ENCODE results near the gene NUP210.
A peak's percentile ranks its signal among the peaks of the same experiment; 100 is the strongest.

NUP210 gene

DNA sequence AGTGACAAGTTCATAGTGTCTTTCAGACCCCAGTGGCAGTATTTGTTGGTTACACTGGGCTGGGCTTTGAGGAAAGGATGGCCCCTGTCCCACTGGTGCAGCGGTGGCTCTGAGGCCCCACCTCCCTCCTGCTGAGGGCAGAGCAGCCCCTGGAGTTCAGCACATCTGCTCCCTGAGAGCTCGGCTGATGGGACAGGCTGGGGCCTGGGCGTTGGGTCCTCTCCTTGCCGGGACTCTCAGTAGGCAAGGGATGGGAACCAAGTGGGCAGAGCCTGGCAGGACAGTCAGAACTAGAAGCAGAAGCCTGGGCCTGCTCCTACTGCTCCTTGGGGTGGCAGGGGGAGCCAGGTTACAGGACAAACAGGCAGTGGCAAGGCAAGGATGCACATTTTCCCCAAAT, 114.5 kb downstream of the NUP210 start:
- H3K27ac ChIP-seq, result no peak overlapping the region
- H3K4me3 ChIP-seq, result no peak overlapping the region

DNA sequence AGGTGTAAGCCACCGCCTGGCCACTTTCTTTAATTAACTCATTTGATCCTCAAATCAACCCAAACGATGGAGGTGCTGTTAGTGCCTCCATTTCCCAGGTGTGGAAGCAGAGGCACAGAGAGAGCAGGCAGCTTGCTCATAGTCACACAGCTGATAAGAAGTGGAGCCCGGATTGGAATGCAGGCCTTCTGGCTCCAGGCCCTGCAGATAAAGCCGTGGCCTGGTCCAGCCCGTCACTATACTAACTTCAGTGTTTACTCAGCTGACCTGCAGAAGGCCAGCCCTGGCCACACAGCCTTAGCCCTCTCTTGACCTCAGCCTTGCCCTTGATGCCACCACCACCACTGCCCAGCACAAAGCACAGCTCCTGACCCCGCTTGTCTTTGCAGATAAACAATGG, 116.7 kb downstream of the NUP210 start:
- H3K27ac ChIP-seq, result no peak overlapping the region
- no peak overlapping the region for H3K4me3 ChIP-seq

DNA sequence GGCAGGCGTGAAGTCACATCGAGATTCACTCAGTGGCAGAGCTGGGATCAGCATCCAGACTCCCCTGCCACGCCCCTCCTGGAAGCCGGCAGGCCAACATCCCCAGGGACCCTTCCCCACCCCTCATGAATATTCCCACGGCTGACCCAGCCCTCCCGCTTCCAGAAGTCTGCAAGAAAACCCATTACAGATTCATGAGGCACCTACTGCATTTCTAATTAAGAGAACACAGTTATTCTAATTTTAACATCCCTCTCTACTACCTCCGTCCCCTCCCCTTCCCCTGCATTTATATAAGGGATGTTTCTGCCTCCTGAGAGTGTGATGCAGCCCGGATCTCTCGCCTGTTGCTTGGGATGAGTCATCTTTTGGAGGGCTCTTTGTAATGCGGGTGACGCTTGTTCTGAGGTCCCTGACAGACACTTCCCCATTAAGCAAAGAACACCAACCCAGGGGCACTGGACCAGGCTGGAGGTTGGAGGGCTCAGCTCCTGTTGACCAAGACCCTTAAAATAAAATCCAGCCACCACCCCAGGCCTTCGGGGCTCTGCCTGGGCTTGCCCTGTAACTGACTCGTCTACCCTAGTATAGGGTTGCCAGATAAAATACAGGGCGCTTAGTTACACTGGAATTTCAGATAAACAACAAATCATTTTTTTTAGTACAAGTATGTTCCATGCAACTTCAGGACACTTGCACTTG, 118.7 kb downstream of the NUP210 start:
- Histone ChIP-seq H3K27ac (no peak overlapping the region), H3K4me3 (no peak overlapping the region)

DNA sequence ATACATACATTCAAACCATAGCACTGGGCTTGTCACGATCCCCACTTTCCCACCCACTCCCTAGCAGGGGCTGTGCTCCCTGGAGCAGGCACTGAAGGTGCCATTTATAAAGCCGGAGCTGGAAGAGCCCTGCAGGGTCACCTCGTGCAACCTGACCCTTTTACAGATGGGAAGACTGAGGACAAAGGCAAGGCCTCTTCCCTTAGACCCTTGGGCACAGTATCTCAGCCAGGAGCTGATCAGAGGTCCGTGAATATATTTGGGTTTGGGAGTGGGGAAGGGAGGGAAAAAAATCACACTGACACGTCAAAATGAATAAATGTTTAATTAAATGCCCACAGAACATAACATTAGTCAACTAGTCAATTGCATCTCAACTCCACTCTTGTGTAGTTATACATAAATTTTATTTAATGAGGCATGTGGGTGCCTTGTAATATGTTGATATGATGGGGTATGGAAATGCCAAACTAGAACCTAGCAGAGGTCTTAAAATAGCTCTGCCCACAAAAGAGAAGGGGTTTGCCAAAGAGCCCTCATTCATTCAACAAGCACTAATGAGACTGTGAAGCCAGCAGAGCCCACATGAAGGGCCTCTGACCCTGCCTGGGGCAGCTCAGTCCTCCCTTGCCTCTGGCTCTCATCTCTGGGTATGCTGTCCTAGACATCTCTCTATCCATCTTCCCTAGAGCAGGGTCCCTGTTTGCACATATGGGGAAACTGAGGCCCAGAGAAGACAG, 119.4 kb downstream of the NUP210 start:
- H3K4me3 ChIP-seq, result no peak overlapping the region
- H3K27ac ChIP-seq, result no peak overlapping the region

DNA sequence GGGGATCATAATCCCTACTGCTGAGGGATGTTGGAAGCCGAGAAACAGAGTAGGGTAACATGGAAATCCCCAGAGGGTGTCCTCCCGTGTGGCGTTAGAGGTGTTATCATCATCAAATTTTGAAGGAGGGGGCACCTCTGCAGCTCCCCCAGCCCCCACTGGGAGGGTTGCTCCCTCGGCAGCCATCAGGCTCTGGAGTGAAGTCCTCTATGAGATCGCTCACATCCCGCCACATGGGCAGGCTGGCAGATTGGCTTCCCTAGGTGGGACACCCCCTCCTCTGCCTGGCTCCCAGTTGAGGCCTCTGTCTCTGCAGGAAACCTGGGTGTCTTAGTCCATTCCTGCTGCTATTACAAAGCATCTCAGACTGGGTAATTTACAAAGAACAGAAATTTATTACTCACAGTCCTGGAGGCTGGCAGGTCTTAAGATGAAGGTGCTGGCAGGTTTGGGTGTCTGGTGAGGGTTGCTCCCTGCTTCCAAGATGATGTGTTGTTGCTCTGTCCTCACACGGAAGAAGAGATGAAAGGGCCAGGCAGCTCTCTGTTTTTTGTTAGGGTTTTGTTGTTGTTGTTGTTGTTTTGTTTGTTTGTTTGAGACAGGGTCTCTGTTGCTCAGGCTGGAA, 120.5 kb downstream of the NUP210 start:
- no peak overlapping the region for H3K27ac ChIP-seq
- no peak overlapping the region for H3K4me3 ChIP-seq

DNA sequence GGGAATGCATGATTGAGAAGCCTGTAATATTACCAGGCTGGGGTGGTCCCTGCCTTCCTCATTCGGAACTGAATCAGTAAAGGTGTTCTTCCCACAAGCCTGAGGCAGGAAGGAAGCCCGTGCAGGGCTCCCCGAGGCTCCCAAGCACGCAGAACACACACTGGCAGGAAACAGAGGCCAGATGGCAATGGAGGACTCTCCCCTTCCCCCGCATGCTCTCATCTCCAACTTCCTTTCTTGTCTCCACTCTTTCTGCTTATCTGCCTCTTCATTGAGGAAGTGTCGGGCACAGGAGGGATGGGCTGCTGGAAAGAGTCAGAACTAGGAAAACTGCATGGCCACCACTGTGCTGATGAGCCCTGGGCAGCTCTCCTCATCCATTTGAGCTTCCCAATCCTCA, 123.5 kb downstream of the NUP210 start:
- H3K27ac ChIP-seq, result no peak overlapping the region
- H3K4me3 ChIP-seq, result no peak overlapping the region

DNA sequence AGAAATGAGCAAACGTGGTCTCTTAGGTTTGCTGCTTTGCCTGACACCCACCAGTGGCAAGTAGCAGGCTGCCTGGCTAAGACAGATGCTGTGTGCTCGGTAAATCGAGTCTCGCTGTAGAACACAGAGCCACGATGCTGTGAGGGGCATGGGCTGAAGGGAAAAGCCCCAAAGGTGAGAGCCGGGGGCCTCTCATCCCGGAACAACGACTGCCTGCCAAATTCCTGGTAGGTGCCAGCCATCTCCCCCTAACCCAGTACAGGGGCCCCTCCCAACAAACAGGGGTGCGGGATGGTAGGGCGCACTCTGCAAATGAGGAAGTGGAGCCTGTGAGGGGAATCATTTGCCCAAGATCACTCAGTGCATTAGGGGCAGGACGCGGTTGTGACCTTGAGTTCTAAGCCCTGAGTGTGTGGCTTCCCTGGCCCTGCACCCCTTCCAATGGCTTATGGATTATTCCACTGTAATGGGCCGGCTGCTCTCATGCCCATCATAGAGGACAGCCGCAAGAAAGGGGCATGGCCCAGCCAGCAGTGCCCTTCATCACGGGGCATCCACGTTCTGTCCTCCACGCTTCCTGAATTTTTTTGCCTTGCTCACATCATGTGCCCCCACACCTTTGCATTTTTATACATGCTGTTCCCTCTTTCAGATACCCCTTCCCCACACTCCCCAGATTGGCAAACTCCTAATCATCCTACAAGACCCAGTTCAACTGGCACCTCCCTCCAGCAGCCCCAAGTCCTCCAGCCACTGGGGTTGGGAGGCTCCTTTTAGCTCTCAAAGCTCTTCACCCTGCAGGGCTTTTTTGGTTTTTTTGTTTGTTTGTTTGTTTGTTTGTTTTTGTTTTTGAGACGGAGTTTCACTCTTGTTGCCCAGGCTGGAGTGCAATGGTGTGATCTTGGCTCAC, 125.4 kb downstream of the NUP210 start:
- Histone ChIP-seq H3K4me3 (no peak overlapping the region), H3K27ac (no peak overlapping the region)

DNA sequence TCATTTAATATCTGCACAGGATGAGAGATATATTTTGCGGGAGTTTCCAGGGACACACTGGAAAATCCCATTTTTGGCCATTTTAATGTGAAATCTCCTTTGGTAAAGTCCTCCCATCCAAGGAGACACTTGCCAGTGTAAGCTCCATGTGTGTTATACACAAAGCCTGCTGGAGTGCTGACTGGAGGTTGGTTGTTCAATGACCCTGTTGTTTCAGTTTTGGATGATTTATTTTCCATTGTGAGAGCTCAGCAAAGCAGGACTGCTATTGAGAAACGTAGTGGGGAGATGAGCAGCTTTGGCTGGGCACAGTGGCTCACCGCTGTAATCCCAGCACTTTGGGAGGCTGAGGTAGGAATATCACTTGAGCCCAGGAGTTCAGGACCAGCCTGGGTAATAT, 127.7 kb downstream of the NUP210 start:
- Histone ChIP-seq H3K27ac (no peak overlapping the region), H3K4me3 (no peak overlapping the region)

DNA sequence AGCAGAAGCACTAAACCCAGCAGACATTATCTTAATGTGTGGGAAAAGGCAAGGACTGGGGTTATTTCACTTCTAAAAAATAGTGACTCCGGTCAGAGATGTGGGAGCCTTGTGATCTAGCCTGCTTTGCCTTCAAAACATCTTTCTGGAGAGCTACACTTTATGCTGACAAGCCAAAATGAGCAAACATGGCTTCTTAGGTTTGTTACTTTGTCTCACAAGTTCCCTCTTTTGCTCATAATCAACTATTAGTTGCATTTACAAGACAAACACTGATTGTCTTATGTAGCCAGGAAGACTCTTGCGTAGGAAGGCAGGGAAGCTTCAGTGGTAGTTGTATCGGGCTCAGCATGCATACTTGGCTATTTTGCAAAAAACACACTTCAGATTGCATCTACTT, 129.2 kb downstream of the NUP210 start:
- H3K27ac ChIP-seq, result no peak overlapping the region

DNA sequence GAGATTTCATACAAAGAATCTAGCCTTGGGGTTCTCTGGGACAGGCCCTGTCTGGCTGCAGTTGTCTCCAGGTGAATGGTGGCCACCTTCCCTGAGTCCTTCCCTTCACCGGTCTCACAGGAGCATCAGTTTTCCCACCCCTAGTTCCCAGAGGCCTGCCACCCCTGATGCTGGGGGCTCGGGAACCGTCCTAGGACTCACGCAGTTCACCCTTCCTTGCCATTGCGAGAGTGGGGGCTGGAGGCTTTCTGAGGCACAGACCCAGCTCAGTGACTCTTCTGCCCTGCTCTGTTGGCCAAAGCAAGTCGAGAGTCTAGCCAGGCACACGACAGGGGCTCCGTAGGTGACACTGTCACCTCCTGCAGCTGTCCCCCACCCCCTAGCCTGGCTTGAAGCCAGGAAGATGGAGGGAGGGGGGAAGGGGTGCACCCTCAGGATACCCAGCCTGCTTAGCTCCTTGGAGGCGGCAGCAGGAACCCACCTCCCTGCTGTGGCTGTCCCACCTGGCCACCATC, 130.3 kb downstream of the NUP210 start:
- Histone ChIP-seq H3K27ac (no peak overlapping the region), H3K4me3 (no peak overlapping the region)

More for the DNA sequence above, 129.2 kb downstream of the NUP210 start:
- H3K4me3 ChIP-seq, result no peak overlapping the region

DNA sequence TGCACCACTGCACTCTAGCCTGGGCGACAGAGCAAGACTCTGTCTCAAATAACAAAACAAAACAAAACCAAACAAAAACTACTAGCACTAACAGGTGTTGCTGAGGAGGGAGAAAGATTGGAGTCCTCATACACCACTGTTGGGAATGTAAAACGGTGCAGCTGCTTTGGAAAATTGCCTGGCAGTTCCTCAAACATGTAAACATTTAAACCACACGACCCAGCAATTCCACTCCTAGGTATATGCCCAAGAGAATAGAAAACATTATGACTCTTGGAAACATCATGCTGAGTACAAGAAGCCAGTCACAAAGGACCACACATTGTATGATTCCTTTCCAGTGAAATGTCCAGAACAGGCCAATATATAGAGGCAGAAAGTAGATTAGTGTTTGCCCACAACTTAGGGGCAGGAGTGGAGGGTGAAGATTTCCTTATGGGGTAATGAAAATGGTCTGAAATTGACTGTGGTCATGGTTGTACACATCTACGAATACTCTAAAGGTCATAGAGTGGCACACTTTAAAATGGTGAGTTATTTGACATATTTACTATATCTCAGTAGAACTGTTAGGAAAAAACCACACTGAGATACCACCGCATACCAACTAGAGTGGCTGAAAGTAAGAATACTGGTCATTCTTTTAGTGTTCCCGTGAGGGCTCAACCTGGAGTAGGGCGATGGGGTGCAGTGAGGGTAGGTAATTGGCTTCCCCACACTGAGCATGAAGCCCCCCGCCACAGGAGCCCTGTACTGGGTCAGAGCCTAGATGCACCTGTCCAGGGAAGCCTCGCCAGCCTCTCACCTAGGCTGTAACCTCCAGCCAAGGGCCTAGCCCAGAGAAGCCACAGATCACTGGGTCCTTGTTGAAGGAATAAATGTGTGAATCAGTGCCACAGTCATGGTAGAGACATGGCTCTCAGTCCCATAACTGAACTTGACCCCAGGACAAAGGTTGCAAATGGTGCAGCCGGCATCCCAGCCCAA, 131.1 kb downstream of the NUP210 start:
- Histone ChIP-seq H3K4me3 (no peak overlapping the region), H3K27ac (no peak overlapping the region)

DNA sequence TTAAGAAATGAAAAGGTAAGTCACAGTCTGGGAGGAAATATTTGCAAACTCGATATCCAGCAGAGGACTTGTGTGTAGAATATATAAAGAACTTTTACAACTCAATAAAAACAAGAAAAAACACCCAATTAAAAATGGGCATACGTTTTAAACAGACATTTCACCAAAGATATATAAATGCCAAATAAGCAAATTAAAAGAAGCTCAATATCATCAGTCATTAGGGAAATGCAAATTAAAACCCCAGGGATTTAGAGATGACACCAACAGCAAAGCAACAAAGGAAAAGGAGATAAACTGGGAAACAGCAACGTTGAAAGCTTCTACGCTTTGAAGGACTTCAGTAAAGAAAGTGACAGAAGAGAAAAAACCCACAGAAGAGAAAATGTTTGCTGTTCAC, 132.3 kb downstream of the NUP210 start:
- Histone ChIP-seq H3K27ac (no peak overlapping the region), H3K4me3 (no peak overlapping the region)

DNA sequence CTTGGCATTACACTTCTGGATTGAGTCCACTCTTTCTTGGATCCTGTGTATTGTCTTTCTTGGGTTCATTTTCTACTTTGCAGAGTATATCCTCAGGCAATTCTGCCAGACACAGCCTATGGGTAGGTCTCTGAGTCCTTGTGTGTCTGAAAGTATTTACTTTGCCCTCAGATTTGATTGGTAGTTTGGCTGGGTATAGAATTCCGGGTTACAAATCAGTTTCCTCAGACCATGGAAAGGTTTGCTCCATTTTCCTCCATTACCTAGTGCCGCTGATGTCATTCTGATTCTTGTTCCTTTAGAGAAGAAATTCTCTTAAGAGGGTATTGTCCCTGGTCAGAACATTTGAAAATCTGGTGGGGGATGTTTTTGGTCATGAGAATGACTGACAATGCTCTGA, 133.2 kb downstream of the NUP210 start:
- H3K4me3 ChIP-seq, result no peak overlapping the region
- no peak overlapping the region for H3K27ac ChIP-seq

DNA sequence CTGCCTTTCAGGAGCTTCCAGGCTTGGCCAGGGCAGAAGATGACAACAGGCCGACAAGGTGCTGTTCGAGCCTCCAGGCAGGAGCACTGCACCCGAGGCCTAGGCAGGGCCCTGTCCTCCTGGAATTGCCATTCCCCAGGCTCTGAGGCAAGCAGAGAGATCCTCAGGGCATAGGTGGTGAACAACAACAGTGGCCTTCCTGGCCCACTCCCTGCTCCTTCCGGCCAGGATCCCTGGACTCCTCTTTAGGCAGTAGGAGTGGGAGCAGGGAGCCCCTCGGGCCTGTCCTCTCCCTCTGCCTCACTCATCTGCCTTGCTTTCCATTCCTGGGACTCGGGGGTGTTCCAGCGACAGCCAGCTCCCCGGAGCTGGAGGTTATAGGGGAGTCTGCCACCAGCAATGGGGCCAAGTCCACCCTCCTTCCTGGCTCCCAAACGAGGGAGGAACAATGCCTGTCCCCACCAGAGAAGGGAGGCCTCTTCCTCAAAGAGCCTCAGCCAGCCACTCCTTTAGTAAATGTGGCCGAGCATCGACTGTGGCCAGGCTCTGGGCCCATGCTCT, 135.0 kb downstream of the NUP210 start:
- Histone ChIP-seq H3K4me3 (no peak overlapping the region), H3K27ac (no peak overlapping the region)

DNA sequence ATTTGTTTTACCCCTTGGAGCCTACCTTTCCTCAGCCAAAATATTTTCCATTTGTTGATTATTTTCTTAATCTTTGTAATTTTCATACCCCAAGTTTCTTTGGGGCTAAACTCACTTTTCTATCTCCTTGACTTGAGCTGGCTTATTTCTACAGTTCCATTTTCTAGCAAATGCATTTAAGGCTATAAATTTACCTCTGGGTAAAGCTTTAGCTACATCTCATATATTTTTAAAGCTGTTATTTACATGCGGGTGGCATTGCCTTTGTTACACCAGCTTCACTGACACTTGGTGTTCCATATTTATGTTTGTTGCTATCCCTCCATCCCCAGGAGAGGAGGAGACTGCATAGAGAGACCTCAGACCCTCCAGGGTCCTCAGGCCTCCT, 136.3 kb downstream of the NUP210 start:
- no peak overlapping the region for H3K27ac ChIP-seq

DNA sequence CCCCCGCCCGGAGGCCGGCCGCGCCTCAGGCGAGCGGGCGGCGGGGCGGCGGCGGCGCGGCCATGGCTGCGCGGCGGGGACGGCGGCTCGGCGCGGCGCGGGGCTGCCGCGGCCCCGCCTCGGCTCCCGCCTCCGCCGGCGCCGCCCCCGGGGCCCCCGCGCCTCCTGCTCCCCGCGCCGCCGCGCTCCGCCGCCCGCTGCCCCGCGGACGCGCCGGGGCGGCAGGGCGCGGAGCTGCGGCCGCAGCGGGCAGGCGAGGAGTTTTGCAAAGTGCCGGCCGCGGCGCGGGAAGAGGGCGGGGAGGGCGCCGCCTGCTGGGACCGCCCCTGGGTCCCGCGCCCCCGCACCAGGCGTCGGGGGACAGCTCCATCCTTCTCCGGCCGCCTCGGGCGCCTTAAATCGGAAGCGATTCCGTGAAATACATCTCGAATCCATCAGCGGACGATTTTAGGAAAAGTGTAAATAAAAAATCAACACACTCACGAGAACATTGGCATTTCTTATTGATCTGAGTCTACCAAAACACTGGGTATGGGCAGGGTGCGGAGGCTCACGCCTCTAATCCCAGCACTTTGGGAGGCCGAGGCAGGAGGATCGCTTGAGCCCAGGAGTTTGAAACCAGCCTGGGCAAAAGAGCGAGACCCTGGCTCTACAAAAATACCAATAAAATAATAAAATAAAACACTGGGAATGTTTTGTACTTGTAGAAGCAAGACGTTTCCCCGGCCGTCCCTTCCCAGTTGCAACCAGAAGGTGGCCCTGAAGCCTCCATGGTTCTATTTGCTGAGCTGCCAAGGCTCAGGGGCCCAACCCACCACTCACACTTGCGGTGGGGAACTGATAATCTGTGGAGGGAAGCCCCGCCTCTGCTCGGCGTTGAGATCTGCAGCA, 136.9 kb downstream of the NUP210 start:
- H3K27ac ChIP-seq, result no peak overlapping the region

More for the DNA sequence above, 136.3 kb downstream of the NUP210 start:
- no peak overlapping the region for H3K4me3 ChIP-seq

DNA sequence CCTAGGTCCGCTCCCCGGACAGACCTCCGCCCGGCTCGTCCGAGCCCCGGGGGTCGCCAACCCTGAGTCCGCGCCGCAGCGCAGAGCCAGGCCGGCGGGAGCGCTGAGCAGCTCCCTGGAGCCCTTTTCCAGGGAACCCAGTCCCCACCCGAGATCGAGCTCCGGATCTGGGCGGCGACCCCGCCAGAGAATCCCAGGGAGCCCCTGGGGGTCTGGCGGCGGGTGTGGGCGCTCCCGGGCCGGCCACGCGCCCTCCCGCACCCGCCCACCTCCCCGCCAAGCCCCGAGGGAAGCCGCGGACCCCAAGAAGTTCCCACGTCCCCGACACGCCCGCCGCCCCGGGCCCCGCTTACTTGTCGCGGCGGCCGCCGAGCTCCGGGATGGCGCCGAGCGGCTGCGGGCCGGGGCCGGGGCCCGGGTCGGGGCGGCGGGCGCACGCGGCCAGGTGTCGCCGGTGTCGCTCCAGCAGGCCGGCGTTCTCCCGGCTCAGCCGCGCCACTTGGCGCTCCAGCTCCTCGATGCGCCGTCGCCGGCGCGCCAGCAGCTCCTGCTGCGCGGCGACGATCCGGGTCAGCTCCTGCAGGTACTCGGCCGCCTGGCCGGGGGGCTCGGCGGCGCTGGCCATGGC, 137.7 kb downstream of the NUP210 start:
- peak overlapping the region in 11 of 21 experiments; percentile 0 to 71 (median 49) for H3K27ac ChIP-seq
- H3K4me3 ChIP-seq, result peak overlapping the region; percentile 20 to 44 (median 42)

More for the DNA sequence above, 136.9 kb downstream of the NUP210 start:
- peak overlapping the region in 6 of 7 experiments; percentile 20 to 44 (median 42) for H3K4me3 ChIP-seq
